Limb (tissue), 2 donors: ENCODE measurements around the gene PTCHD1.
A peak's percentile ranks its signal among the peaks of the same experiment; 100 is the strongest.

Source experiments
- DNase-seq, 2 donors: peaks; one replicate each; pipeline ENCODE4 v3.0.0-alpha.2; 2016; ENCODE audit errors: extremely low spot score in 2 of 2

The PTCHD1 gene

GRCh38 chrX:23394421-23394820, 59.8 kb downstream of the PTCHD1 start:
- DNase-seq, result no peak

- no peak for DNase-seq
These were observed 61.6 kb downstream of the PTCHD1 start for GRCh38 chrX:23396263-23396662.

GRCh38 chrX:23398570-23398969, 63.9 kb downstream of the PTCHD1 start:
- DNase-seq, result no peak

- no peak for DNase-seq
These were observed 69.2 kb downstream of the PTCHD1 start for GRCh38 chrX:23403849-23404248.

GRCh38 chrX:23422912-23423311, 88.3 kb downstream of the PTCHD1 start:
- DNase-seq, result no peak

- DNase-seq, result peak; percentile 12 to 37
These were observed 99.8 kb downstream of the PTCHD1 start for GRCh38 chrX:23434356-23434884.

- DNase-seq, result no peak
These were observed 100.5 kb downstream of the PTCHD1 start for GRCh38 chrX:23435108-23435507.

GRCh38 chrX:23435575-23435974, 100.9 kb downstream of the PTCHD1 start:
- DNase-seq, result peak; percentile 5 to 26

GRCh38 chrX:23436875-23437274, 102.2 kb downstream of the PTCHD1 start:
- no peak for DNase-seq

GRCh38 chrX:23451266-23451665, 116.6 kb downstream of the PTCHD1 start:
- no peak for DNase-seq
